ENCODE results near the gene ARID3A.
"Not testable (repeated sequence)": the region's sequence is repeated elsewhere in the genome, so short reads cannot be mapped to it uniquely, and the experiment has no call there.

The ARID3A gene

DNA sequence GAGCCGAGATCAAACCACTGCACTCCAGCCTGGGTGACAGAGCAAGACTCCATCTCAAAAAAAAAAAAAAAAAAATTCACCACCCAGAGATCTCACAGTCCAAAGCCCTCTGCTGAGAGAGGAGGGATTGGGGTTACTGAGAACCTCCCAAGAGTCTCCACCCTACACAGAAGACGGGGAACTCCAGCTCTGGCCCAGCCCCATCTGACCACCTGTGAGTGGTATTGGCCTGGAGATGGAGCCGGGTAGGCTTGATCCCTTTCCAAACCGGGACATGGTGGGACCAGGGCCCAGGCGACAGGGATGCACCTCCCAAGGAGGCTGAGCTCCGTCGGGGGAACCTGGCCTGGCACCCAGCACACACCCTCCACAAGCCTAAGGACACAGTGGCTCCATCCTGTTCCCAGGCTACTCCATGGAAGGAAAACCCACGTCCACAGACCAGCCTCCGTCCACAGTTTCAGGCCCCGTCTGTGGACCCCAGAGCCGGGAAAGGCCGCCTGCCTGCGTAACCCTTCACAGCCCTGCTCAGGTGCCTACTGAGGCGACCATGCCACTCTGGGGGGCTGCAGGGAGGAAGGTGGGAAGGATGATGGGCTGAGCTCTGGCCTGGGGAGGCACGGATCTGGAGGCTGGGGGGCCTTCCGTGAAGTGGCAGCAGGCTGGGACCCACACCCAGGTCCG lies 93.2 kb downstream of the ARID3A start:
- no peak for DNase-seq

GRCh38 chr19:1019616-1019961 lies 93.8 kb downstream of the ARID3A start:
- DNase-seq: no peak

DNA sequence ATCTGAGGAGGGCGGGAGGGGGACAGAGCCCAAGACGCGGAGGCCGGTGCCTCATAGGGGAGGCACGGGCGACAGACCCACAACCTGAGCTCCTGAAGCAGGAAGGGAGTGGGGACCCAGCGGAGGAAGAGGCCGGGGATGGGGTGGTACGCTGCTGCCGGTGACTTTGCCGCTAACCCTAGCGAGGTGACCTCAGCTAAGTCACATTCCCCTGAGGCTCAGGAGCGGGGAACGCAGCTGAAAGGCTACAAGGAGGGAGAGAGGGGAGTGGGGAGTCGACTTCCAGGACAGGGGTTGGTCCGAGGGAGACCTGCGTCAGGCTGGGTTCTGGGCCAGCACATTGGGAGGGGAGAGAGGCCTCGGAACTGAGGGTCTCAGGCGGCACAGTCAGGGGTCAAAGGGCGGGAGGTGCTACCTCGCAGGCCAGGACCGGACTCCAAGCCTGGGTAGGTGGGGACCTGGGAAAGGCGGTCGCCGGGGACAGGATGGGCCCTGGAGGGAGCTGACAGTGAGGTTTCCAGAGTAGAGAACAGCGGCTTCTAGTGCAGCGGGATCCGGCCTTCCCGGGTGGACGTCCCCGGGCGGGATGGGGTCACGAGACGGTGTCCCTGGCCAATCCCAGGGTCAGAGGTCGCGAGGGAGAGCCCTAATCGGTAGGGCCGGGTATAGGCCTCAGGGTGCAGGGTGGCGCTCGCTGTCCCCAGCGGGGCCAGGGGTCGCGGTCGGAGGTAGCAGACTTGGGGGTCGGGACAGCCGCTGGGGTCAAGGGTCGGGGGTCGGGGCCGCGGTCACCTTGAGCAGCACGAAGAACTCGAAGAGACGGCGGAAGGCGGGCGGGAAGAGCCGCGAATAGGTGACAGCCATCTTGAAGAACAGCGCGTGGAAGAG lies 94.4 kb downstream of the ARID3A start:
- no peak for DNase-seq

- DNase-seq: peak; percentile 80
Observed at GRCh38 chr19:1020868-1021425, 95.1 kb downstream of the ARID3A start, which contains the start of gene TMEM259. TMEM259 (minus strand) TSS chr19:1021123; CDS start chr19:1020996, 127 bp downstream.

- not testable (repeated sequence) for DNase-seq
Observed at GRCh38 chr19:1023883-1024188, 98.0 kb downstream of the ARID3A start.

DNA sequence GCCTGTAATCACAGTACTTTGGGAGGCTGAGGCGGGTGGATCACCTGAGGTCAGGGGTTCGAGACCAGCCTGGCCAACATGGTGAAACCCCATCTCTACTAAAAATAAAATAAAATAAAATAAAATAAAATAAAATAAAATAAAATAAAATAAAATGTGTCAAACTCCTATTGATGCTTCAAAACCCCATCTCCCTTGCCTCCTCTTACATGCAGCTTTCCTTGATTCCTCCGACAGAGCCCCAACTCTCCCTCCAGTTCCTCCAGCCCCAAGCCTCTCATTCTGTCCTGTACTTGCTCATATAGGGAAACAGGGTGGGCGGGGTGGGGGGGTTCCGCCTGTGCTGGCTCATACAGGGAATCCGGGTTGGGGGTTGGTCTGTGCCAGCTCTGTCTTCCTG lies 99.2 kb downstream of the ARID3A start:
- DNase-seq: not testable (repeated sequence)
